ENCODE measurements around the gene MMP21. TPM values are rescaled to one million over a fixed set of nuclear protein-coding genes. Genes with fewer than 3 reads are reported as not detected.

MMP21 gene
- polyA plus RNA-seq, 10 donors: 0.16 to 0.56 (median 0.33) TPM

GRCh38 chr10:125765835-125766234 lies 9.8 kb downstream of the MMP21 start:
- no peak for DNase-seq

- no peak for DNase-seq
Measured at GRCh38 chr10:125762692-125763648, 12.7 kb downstream of the MMP21 start.

GRCh38 chr10:125761961-125762360 lies 13.7 kb downstream of the MMP21 start:
- no peak for DNase-seq

- no peak for DNase-seq
Measured at GRCh38 chr10:125757742-125758141, 17.9 kb downstream of the MMP21 start.

- no peak for DNase-seq
Measured at GRCh38 chr10:125756853-125757487, 18.7 kb downstream of the MMP21 start.

- no peak for DNase-seq
Measured at GRCh38 chr10:125756196-125756595, 19.4 kb downstream of the MMP21 start.

- DNase-seq: no peak
Measured at GRCh38 chr10:125747417-125747816, 28.2 kb downstream of the MMP21 start.

GRCh38 chr10:125744909-125745308 lies 30.7 kb downstream of the MMP21 start:
- DNase-seq: no peak

- peak in 1 of 3 donors; percentile 5 for DNase-seq
Measured at GRCh38 chr10:125742465-125742864, 33.2 kb downstream of the MMP21 start.

- DNase-seq: no peak
Measured at GRCh38 chr10:125739994-125740679, 35.5 kb downstream of the MMP21 start.

- no peak for DNase-seq
Measured at GRCh38 chr10:125738206-125738605, 37.4 kb downstream of the MMP21 start.

- no peak for DNase-seq
Measured at GRCh38 chr10:125734823-125735222, 40.8 kb downstream of the MMP21 start.

- no peak for DNase-seq
Measured at GRCh38 chr10:125734148-125734547, 41.5 kb downstream of the MMP21 start.

- no peak for DNase-seq
Measured at GRCh38 chr10:125727436-125727835, 48.2 kb downstream of the MMP21 start.

- DNase-seq: no peak
Measured at GRCh38 chr10:125726914-125727313, 48.7 kb downstream of the MMP21 start.

GRCh38 chr10:125722811-125723210 lies 52.8 kb downstream of the MMP21 start:
- DNase-seq: no peak

GRCh38 chr10:125721035-125721434 lies 54.6 kb downstream of the MMP21 start:
- no peak for DNase-seq

GRCh38 chr10:125720002-125720382 lies 55.6 kb downstream of the MMP21 start:
- peak in 1 of 3 donors; percentile 3 for DNase-seq

GRCh38 chr10:125719173-125720001 lies 56.2 kb downstream of the MMP21 start, which contains the start of gene EDRF1:
EDRF1 (plus strand) TSS chr10:125719709; CDS start chr10:125719808, 99 bp downstream.
- DNase-seq: peak; percentile 99 to 100 (median 99)

All from muscle of back (tissue), 11 donors.